Endothelial cell of umbilical vein (primary cell): Measurements from ENCODE around the gene SSPN. TPM values are rescaled to one million over a fixed set of nuclear protein-coding genes. Genes with fewer than 3 reads are reported as not detected.

ENCODE experiments used
- BruUV-seq: library from RNA; stranded (reverse); fragments of 400-500 nt; replicated peaks from 2 replicates; lab custom pipeline; 2021; lab: Mats Ljungman, UMichigan
- CTCF ChIA-PET: fragments of 300-600, 350-600 bp; sonication (Branson Sonifier 250); formaldehyde crosslinking; loops from one replicate; lab custom pipeline; 2021; ENCODE audit warnings: antibody characterized with exemption, inconsistent platforms; lab: Charles Lee
- POLR2A ChIA-PET: fragments of 300-600, 350-600 bp; sonication (Branson Sonifier 250); formaldehyde crosslinking; loops from one replicate; lab custom pipeline; 2021; ENCODE audit warnings: antibody characterized with exemption, inconsistent platforms; lab: Charles Lee
- DNase-seq: peaks from one replicate; pipeline ENCODE4 v3.0.0-alpha.2; 2011; ENCODE audit warnings: low read depth, low spot score
- FAIRE-seq: peaks from 2 replicates; lab custom pipeline; 2011; peaks lifted over from hg19 to GRCh38; lab: Jason Lieb, UNC
- H2AFZ ChIP-seq: 2 replicates; pipeline ENCODE4 v1.6.0; 2012; ENCODE audit warnings: low read depth, low read length, control low read depth, inconsistent platforms
- H3K27ac ChIP-seq: 2 replicates; pipeline ENCODE4 v1.5.1; 2011; ENCODE audit warnings: low read depth, mild to moderate bottlenecking, control low read depth, low read length, moderate library complexity; ENCODE audit not compliant: insufficient read depth
- H3K27me3 ChIP-seq, 2 experiments: 2 replicates each; pipeline versions ENCODE4 v1.6.0 to v1.6.1; 2011; ENCODE audit warnings: low read length in 2 of 2, mixed read lengths in 1 of 2; ENCODE audit not compliant: control insufficient read depth in 2 of 2, insufficient read depth in 2 of 2
- H3K36me3 ChIP-seq, 2 experiments: 2 replicates in 1 of 2; 3 replicates in 1 of 2; pipeline ENCODE4 v1.5.1; 2011; ENCODE audit warnings: low read length in 2 of 2, mild to moderate bottlenecking in 1 of 2, moderate library complexity in 1 of 2; ENCODE audit not compliant: control insufficient read depth in 2 of 2, insufficient read depth in 2 of 2; ENCODE audit errors: extremely low read depth in 1 of 2
- H3K4me1 ChIP-seq: 3 replicates; pipeline ENCODE4 v1.5.1; 2011; ENCODE audit warnings: mild to moderate bottlenecking, low read length; ENCODE audit not compliant: control insufficient read depth, insufficient read depth; ENCODE audit errors: extremely low read depth
- H3K4me2 ChIP-seq: 2 replicates; pipeline ENCODE4 v1.6.1; 2011; ENCODE audit warnings: low read length, control low read depth, mixed read lengths; ENCODE audit not compliant: insufficient read depth
- H3K4me3 ChIP-seq, 3 experiments: fragments of 200-600 bp in 1 of 3; sonication (generic), shearing (Covaris generic) in 1 of 3; replicated peaks in 1 of 3; 2 replicates each; pipeline ENCODE4 v1.5.1; 2011 to 2016; ENCODE audit warnings: control low read depth in 3 of 3, low read length in 3 of 3, mild to moderate bottlenecking in 2 of 3, inconsistent platforms in 1 of 3, low read depth in 1 of 3, moderate library complexity in 1 of 3; ENCODE audit not compliant: insufficient read depth in 1 of 3
- H3K79me2 ChIP-seq: 2 replicates; pipeline ENCODE4 v1.6.0; 2012; ENCODE audit warnings: low read length, inconsistent platforms; ENCODE audit not compliant: control insufficient read depth, insufficient read depth
- H3K9ac ChIP-seq: replicated peaks from 2 replicates; pipeline ENCODE3; 2011; ENCODE audit warnings: low read length, control low read depth; ENCODE audit not compliant: insufficient read depth; ENCODE audit errors: extremely low read depth
- H3K9me1 ChIP-seq: replicated peaks from 3 replicates; pipeline ENCODE4 v1.6.0; 2011; ENCODE audit warnings: mild to moderate bottlenecking, low read length; ENCODE audit not compliant: control insufficient read depth, insufficient read depth; ENCODE audit errors: extremely low read depth
- H3K9me3 ChIP-seq: replicated peaks from 2 replicates; pipeline ENCODE4 v1.5.1; 2012; ENCODE audit warnings: low read length, inconsistent platforms; ENCODE audit not compliant: control insufficient read depth, insufficient read depth
- H4K20me1 ChIP-seq: replicated peaks from 2 replicates; pipeline ENCODE3; 2011; ENCODE audit warnings: mild to moderate bottlenecking, low read length; ENCODE audit not compliant: control insufficient read depth, insufficient read depth; ENCODE audit errors: extremely low read depth
- CTCF ChIP-seq, 2 donors: IDR thresholded peaks; 1 replicate in 1 of 2; 2 replicates in 1 of 2; pipeline ENCODE4 v1.5.1; 2011; ENCODE audit warnings: low read length in 2 of 2, mild to moderate bottlenecking in 2 of 2, moderate library complexity in 2 of 2, control low read depth in 1 of 2, inconsistent platforms in 1 of 2, low read depth in 1 of 2; ENCODE audit not compliant: insufficient read depth in 1 of 2; ENCODE audit errors: extremely low read depth in 1 of 2
- EZH2 ChIP-seq: IDR thresholded peaks from 2 replicates; pipeline ENCODE4 v1.6.1; 2012; ENCODE audit warnings: borderline replicate concordance, low read depth, mild to moderate bottlenecking, moderate library complexity, low read length, inconsistent platforms; ENCODE audit not compliant: severe bottlenecking
- FOS ChIP-seq: IDR thresholded peaks from 2 replicates; pipeline ENCODE4 v1.6.1; 2011; ENCODE audit warnings: mild to moderate bottlenecking, low read length, moderate library complexity, borderline replicate concordance; ENCODE audit not compliant: insufficient read depth
- GATA2 ChIP-seq: IDR thresholded peaks from 2 replicates; pipeline ENCODE4 v1.7.0; 2011; ENCODE audit warnings: low read depth, mild to moderate bottlenecking, moderate library complexity, mixed read lengths, low read length; ENCODE audit not compliant: insufficient read length, insufficient read depth
- JUN ChIP-seq: IDR thresholded peaks from 2 replicates; pipeline ENCODE4 v1.6.1; 2011; ENCODE audit warnings: borderline replicate concordance, low read depth; ENCODE audit not compliant: insufficient read length, insufficient read depth
- MAX ChIP-seq: IDR thresholded peaks from 2 replicates; pipeline ENCODE4 v1.6.1; 2011; ENCODE audit not compliant: insufficient read depth, insufficient read length
- MYC ChIP-seq: IDR thresholded peaks from one replicate; pipeline ENCODE4 v1.6.1; 2011; ENCODE audit warnings: mild to moderate bottlenecking, low read depth, low read length
- POLR2AphosphoS5 ChIP-seq: IDR thresholded peaks from 2 replicates; pipeline ENCODE4 v1.6.1; 2012; ENCODE audit warnings: low read depth, mild to moderate bottlenecking, control low read depth, low read length, moderate library complexity; ENCODE audit not compliant: insufficient read depth
- dilution Hi-C: fragments of 300-500 bp; cut with MboI; formaldehyde crosslinking; loops from one replicate; pipeline ENCODE4 v1.15.0; 2019; ENCODE audit warnings: low sequenced_read_pairs; ENCODE audit not compliant: extremely low pct_ligation_motif_present
- intact Hi-C: fragments of 100-400 bp; cut with micrococcal nuclease; formaldehyde crosslinking; loops from one replicate; pipeline ENCODE4 v1.10.0; 2022
- polyA plus RNA-seq, 4 experiments: library from polyadenylated mRNA; depleted of rRNA in 3 of 4; stranded (reverse) in 3 of 4; unstranded in 1 of 4; fragments of >200 nt; gene quantifications; 2 replicates each; pipeline versions ENCODE4 v1.2.1 to v1.2.3, GENCODE V29; 2011 to 2012; ENCODE audit warnings: missing spikeins in 1 of 4
- total RNA-seq: library from RNA; stranded (reverse); gene quantifications from 2 replicates; pipeline ENCODE4 v1.2.3, GENCODE V29; 2021

The SSPN gene
- total and polyA plus RNA-seq, 2 donors (not counting 3 experiments of a cell fraction or from before 2014, with no cell fraction given), result 1.3 to 2.1 TPM

GRCh38 chr12:26281320-26281719, 85.9 kb downstream of the SSPN start:
- no peak overlapping the region for H3K9ac ChIP-seq
- H3K9me1 ChIP-seq, result no peaks in the 10 kb centered on the region
- no peaks in the 10 kb centered on the region for H3K36me3 ChIP-seq
- DNase-seq, result no peak
- no peak for FAIRE-seq
- CTCF ChIA-PET, result interaction anchor here (1.9 kb wide), 1 partner anchor 162 kb away, joined by 6 read pairs; no protein-coding TSS in a partner anchor
- intact Hi-C loops (no loop called here), dilution Hi-C loops (no loop called here)
- no peak overlapping the region for H2AFZ ChIP-seq
- H4K20me1 ChIP-seq, result no peaks in the 10 kb centered on the region
- no peaks in the 10 kb centered on the region for H3K9me3 ChIP-seq
- no peak overlapping the region for H3K27ac ChIP-seq
- H3K4me2 ChIP-seq, result no peak overlapping the region
- POLR2A ChIA-PET, result no interaction called here
- no peak overlapping the region for H3K4me3 ChIP-seq
- TF ChIP-seq POLR2AphosphoS5 (no peak), EZH2 (no peak), MYC (no peak), FOS (no peak), MAX (no peak), CTCF (IDR thresholded peaks at IDR 0.05; ENCODE audit: extremely low read depth in 1 of 2, insufficient read depth in 1 of 2, low read depth in 1 of 2, low read length in 2 of 2) (no peak), GATA2 (no peak), JUN (no peak)
- no peaks in the 10 kb centered on the region for H3K27me3 ChIP-seq
- peaks cover 3% of the 10 kb centered on the region for H3K4me1 ChIP-seq
- no peaks in the 10 kb centered on the region for H3K79me2 ChIP-seq
- no TSS peak for BruUV-seq
